Measurements from ENCODE around the gene COPG2.
"Not testable (repeated sequence)": the region's sequence is repeated elsewhere in the genome, so short reads cannot be mapped to it uniquely, and the experiment has no call there.

DNA sequence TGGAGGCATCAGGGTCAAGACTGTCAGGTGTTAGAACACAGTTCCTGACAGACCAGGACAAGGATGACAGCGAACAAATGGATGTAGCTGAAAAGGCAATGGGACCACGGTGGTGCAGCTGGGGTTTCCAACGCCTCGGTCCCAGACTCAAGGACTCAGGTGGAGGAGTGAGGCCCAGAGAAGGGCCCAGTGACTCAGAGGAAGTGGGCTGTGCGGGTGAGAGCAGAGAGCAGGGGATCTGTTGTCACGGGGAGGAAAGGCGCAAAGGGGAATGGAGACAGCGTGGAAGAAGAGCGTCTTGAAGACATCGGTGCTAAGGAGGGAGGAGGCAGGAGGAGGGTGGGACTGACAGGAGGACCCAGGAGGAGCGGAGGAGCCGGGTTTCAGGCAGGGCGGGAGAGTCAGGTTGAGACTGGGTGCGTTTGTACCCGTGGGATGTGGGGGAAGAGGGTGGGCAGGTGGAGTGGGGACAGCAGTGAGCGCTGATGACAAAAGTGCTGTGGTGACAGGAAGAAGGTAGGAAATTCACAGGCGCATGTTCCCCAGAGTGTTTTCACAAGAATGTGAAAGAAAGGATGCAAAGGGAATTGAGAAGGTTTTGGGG, 140.7 kb downstream of the COPG2 start:
- not testable (repeated sequence) for TF ChIP-seq POLR2A (IDR thresholded peaks at IDR 0.05; ENCODE audit: low read depth, low read length); RFX5 (IDR thresholded peaks at IDR 0.05; ENCODE audit: low read depth, low read length); USF2 (IDR thresholded peaks at IDR 0.05; ENCODE audit: low read depth, low read length); RCOR1 (IDR thresholded peaks at IDR 0.05; ENCODE audit: insufficient replicate concordance, low read length); MAZ (IDR thresholded peaks at IDR 0.05; ENCODE audit: borderline replicate concordance, low read depth, low read length); SMC3 (IDR thresholded peaks at IDR 0.05; ENCODE audit: low read depth, low read length); RAD21 (IDR thresholded peaks at IDR 0.05; ENCODE audit: low read length); CEBPB (IDR thresholded peaks at IDR 0.05; ENCODE audit: low read depth, low read length); FOS (IDR thresholded peaks at IDR 0.05; ENCODE audit: low read depth, low read length)
- TF ChIP-seq, protein P1, sequence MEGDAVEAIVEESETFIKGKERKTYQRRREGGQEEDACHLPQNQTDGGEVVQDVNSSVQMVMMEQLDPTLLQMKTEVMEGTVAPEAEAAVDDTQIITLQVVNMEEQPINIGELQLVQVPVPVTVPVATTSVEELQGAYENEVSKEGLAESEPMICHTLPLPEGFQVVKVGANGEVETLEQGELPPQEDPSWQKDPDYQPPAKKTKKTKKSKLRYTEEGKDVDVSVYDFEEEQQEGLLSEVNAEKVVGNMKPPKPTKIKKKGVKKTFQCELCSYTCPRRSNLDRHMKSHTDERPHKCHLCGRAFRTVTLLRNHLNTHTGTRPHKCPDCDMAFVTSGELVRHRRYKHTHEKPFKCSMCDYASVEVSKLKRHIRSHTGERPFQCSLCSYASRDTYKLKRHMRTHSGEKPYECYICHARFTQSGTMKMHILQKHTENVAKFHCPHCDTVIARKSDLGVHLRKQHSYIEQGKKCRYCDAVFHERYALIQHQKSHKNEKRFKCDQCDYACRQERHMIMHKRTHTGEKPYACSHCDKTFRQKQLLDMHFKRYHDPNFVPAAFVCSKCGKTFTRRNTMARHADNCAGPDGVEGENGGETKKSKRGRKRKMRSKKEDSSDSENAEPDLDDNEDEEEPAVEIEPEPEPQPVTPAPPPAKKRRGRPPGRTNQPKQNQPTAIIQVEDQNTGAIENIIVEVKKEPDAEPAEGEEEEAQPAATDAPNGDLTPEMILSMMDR (conservative IDR thresholded peaks at IDR 0.05; ENCODE audit: low read depth, low read length): not testable (repeated sequence)
